ENCODE data around the gene TFAP2E. TPM values are rescaled to one million over a fixed set of nuclear protein-coding genes. Genes with fewer than 3 reads are reported as not detected.

Gene TFAP2E
- total RNA-seq, 1 experiment from 2014 or later = 0.26 TPM

GRCh38 chr1:35622510-35623178, 49.5 kb downstream of the TFAP2E start:
- intact Hi-C loops (cut with micrococcal nuclease) = no loop called here
- no peak overlapping the region for H3K27ac ChIP-seq (ENCODE audit: low read length)
- DNase-seq (no peak), ATAC-seq (no peak)
- no peaks in the 10 kb centered on the region for H3K9me3 ChIP-seq (ENCODE audit: low read length)
- no peaks in the 10 kb centered on the region for H3K4me1 ChIP-seq (ENCODE audit: insufficient read depth, low read length)
- H3K9me2 ChIP-seq (replicated peaks; ENCODE audit: low read length) = no peaks in the 10 kb centered on the region
- BruUV-seq (replicated peaks) = no TSS peak
- peaks cover 34% of the 10 kb centered on the region for H4K20me1 ChIP-seq (ENCODE audit: low read length)
- H2AFZ ChIP-seq (ENCODE audit: low read length) = no peak overlapping the region
- peaks cover 81% of the 10 kb centered on the region for H3K79me2 ChIP-seq (ENCODE audit: low read length)
- ChIA-PET CTCF (no interaction called here), POLR2A (ENCODE audit: unreplicated experiment) (no interaction called here)
- no peak overlapping the region for H3K4me3 ChIP-seq (ENCODE audit: low read length)
- H3K4me2 ChIP-seq (ENCODE audit: low read length) = no peak overlapping the region
- no peaks in the 10 kb centered on the region for H3F3A ChIP-seq (ENCODE audit: low read length, unreplicated experiment)
- TF ChIP-seq, protein P1, sequence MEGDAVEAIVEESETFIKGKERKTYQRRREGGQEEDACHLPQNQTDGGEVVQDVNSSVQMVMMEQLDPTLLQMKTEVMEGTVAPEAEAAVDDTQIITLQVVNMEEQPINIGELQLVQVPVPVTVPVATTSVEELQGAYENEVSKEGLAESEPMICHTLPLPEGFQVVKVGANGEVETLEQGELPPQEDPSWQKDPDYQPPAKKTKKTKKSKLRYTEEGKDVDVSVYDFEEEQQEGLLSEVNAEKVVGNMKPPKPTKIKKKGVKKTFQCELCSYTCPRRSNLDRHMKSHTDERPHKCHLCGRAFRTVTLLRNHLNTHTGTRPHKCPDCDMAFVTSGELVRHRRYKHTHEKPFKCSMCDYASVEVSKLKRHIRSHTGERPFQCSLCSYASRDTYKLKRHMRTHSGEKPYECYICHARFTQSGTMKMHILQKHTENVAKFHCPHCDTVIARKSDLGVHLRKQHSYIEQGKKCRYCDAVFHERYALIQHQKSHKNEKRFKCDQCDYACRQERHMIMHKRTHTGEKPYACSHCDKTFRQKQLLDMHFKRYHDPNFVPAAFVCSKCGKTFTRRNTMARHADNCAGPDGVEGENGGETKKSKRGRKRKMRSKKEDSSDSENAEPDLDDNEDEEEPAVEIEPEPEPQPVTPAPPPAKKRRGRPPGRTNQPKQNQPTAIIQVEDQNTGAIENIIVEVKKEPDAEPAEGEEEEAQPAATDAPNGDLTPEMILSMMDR (conservative IDR thresholded peaks at IDR 0.05; ENCODE audit: low read depth, low read length) = no peak
- TF ChIP-seq EZH2 (IDR thresholded peaks at IDR 0.05; ENCODE audit: low read length, unreplicated experiment) = no peak
- no peak for TF ChIP-seq EZH2phosphoT487 (IDR thresholded peaks at IDR 0.05; ENCODE audit: borderline replicate concordance, low read length)
- peaks cover 50% of the 10 kb centered on the region for H3K36me3 ChIP-seq (ENCODE audit: low read depth, low read length)
- H3K27me3 ChIP-seq (ENCODE audit: low read length) = no peaks in the 10 kb centered on the region
- no peak overlapping the region for H3K9ac ChIP-seq (ENCODE audit: low read length)

DNA sequence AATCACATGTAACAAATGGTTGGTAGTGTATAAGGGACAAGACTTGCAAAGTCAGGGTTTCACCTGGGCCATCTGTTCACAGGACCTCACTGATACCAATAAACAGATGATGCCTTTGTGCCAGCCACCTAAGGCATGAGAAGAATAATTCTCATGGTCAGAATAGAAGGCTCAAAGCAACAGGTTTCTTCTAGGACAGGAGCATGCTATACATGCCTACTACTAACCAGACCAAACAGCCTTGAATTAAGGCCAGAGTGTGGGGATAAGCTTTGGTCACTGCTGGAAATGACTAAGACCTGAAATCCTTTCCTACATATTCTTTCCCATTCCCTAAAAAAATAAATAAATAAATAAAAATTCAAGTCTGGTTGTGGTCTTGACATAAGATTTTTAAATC, 50.7 kb downstream of the TFAP2E start:
- Histone ChIP-seq H3K27me3 (ENCODE audit: low read length) (no peaks in the 10 kb centered on the region), H3K36me3 (ENCODE audit: low read depth, low read length) (peaks cover 53% of the 10 kb centered on the region), H3K4me1 (ENCODE audit: insufficient read depth, low read length) (no peaks in the 10 kb centered on the region), H3K9ac (ENCODE audit: low read length) (no peak overlapping the region), H3K9me3 (ENCODE audit: low read length) (no peaks in the 10 kb centered on the region), H3K79me2 (ENCODE audit: low read length) (peaks cover 80% of the 10 kb centered on the region), H3K4me2 (ENCODE audit: low read length) (no peak overlapping the region), H3F3A (ENCODE audit: low read length, unreplicated experiment) (no peaks in the 10 kb centered on the region), H2AFZ (ENCODE audit: low read length) (no peak overlapping the region), H3K9me2 (replicated peaks; ENCODE audit: low read length) (no peaks in the 10 kb centered on the region), H4K20me1 (ENCODE audit: low read length) (peaks cover 34% of the 10 kb centered on the region), H3K4me3 (ENCODE audit: low read length) (no peak overlapping the region), H3K27ac (ENCODE audit: low read length) (no peak overlapping the region)
- TF ChIP-seq EZH2 (IDR thresholded peaks at IDR 0.05; ENCODE audit: low read length, unreplicated experiment) (no peak), EZH2phosphoT487 (IDR thresholded peaks at IDR 0.05; ENCODE audit: borderline replicate concordance, low read length) (no peak)
- TF ChIP-seq, protein P1 (conservative IDR thresholded peaks at IDR 0.05; ENCODE audit: low read depth, low read length) = no peak
- intact Hi-C loops (cut with micrococcal nuclease) = no loop called here
- CTCF ChIA-PET = no interaction called here
- DNase-seq = no peak
- no TSS peak for BruUV-seq (replicated peaks)
- ATAC-seq = no peak
- POLR2A ChIA-PET (ENCODE audit: unreplicated experiment) = no interaction called here

DNA sequence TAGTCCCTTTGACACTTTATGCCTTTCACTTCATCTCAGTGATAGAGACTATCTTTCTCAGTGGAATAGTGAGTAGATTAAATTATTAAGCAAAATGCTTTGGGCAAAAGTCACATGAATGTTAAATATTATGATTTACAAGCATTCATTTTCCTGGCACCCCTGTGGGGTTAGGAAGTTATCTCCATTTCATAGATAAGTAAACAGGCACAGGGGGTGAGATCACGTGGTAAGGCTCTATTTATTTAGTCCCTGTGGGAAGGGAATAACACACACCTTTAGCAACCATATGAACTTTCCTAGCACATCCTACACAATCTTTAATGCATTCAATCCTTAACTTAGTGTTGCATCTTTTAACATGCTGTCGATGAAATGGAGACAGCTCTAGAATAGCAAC, 55.9 kb downstream of the TFAP2E start:
- Histone ChIP-seq H3K9me3 (ENCODE audit: low read length) (no peaks in the 10 kb centered on the region), H3K36me3 (ENCODE audit: low read depth, low read length) (peaks cover 63% of the 10 kb centered on the region), H3K27me3 (ENCODE audit: low read length) (no peaks in the 10 kb centered on the region), H3F3A (ENCODE audit: low read length, unreplicated experiment) (no peaks in the 10 kb centered on the region), H3K9me2 (replicated peaks; ENCODE audit: low read length) (no peaks in the 10 kb centered on the region), H3K4me1 (ENCODE audit: insufficient read depth, low read length) (no peaks in the 10 kb centered on the region), H3K4me3 (ENCODE audit: low read length) (no peak overlapping the region), H3K4me2 (ENCODE audit: low read length) (no peak overlapping the region), H3K27ac (ENCODE audit: low read length) (no peak overlapping the region), H4K20me1 (ENCODE audit: low read length) (peaks cover 12% of the 10 kb centered on the region; the same call in 1 of the 2 replicates), H2AFZ (ENCODE audit: low read length) (no peak overlapping the region), H3K79me2 (ENCODE audit: low read length) (peaks cover 73% of the 10 kb centered on the region), H3K9ac (ENCODE audit: low read length) (no peak overlapping the region)
- ATAC-seq (no peak), DNase-seq (no peak)
- no TSS peak for BruUV-seq (replicated peaks)
- CTCF ChIA-PET = no interaction called here
- POLR2A ChIA-PET (ENCODE audit: unreplicated experiment) = interaction anchor here (0.6 kb wide), 1 partner anchor 72 kb away, joined by 5 read pairs; the partner anchor contains the start of gene KIAA0319L
- TF ChIP-seq, protein P1 (conservative IDR thresholded peaks at IDR 0.05; ENCODE audit: low read depth, low read length) = no peak
- TF ChIP-seq EZH2 (IDR thresholded peaks at IDR 0.05; ENCODE audit: low read length, unreplicated experiment) = no peak
- TF ChIP-seq EZH2phosphoT487 (IDR thresholded peaks at IDR 0.05; ENCODE audit: borderline replicate concordance, low read length) = no peak
- intact Hi-C loops (cut with micrococcal nuclease) = no loop called here

Data from PC-3 (cell line).